Uterus (tissue), 4 donors: ENCODE measurements around the gene DCP1B. TPM values are rescaled to one million over a fixed set of nuclear protein-coding genes. Genes with fewer than 3 reads are reported as not detected.

ENCODE experiments used
- DNase-seq, 2 donors: peaks; one replicate each; pipeline ENCODE4 v3.0.0-alpha.2; 2019 to 2020
- H3K27ac ChIP-seq, 2 donors: fragments of 200-600 bp; sonication (generic); 1 replicate in 1 of 2; 2 replicates in 1 of 2; pipeline ENCODE4 v1.5.1; 2016 to 2018
- H3K27me3 ChIP-seq, 2 donors: fragments of 200-600 bp; sonication (generic); one replicate each; pipeline ENCODE4 v1.5.1; 2018 to 2019; ENCODE audit warnings: control low read depth in 1 of 2
- H3K36me3 ChIP-seq, 2 donors: fragments of 200-600 bp; sonication (generic); one replicate each; pipeline ENCODE4 v1.5.1; 2019; ENCODE audit warnings: control low read depth in 1 of 2
- H3K4me1 ChIP-seq, 2 donors: fragments of 200-600 bp; sonication (generic); one replicate each; pipeline ENCODE4 v1.5.1; 2018 to 2019; ENCODE audit warnings: control low read depth in 1 of 2
- H3K4me3 ChIP-seq, 2 donors: fragments of 200-600 bp; sonication (generic); 1 replicate in 1 of 2; 2 replicates in 1 of 2; pipeline ENCODE4 v1.5.1; 2018 to 2019; ENCODE audit warnings: mild to moderate bottlenecking in 1 of 2
- H3K9me3 ChIP-seq, 2 donors: fragments of 200-600 bp; sonication (generic); one replicate each; pipeline ENCODE4 v1.5.1; 2019; ENCODE audit warnings: control low read depth in 1 of 2
- CTCF ChIP-seq, 4 experiments: fragments of 200-600 bp in 2 of 4; fragments of 450-650 bp in 2 of 4; sonication (generic) in 2 of 4; IDR thresholded peaks; one replicate each; pipeline ENCODE4 v1.5.1; 2016 to 2019; ENCODE audit warnings: antibody characterized with exemption in 4 of 4, mild to moderate bottlenecking in 2 of 4, moderate library complexity in 1 of 4
- POLR2A ChIP-seq, 2 donors: fragments of 450-650 bp; IDR thresholded peaks; one replicate each; pipeline ENCODE4 v1.6.1; 2016; ENCODE audit warnings: antibody characterized with exemption in 2 of 2, mild to moderate bottlenecking in 1 of 2, moderate library complexity in 1 of 2
- intact Hi-C: fragments of 100-400 bp; cut with DNase I; formaldehyde crosslinking; loops from one replicate; pipeline ENCODE4 v1.15.1; 2023; ENCODE audit warnings: low total_unique reads
- total RNA-seq, 4 donors: library from RNA; depleted of rRNA in 3 of 4; stranded (reverse); fragments of >200 nt in 3 of 4; gene quantifications; one replicate each; pipeline versions ENCODE4 v1.1.0 to v1.2.4, GENCODE V29; 2014 to 2023
- donor health status: DM: yes; HTN: yes; CAD: no.

The DCP1B gene
- total RNA-seq, 4 donors from 2014 or later, result 13.6 to 34.4 (median 20.7) TPM

DNA sequence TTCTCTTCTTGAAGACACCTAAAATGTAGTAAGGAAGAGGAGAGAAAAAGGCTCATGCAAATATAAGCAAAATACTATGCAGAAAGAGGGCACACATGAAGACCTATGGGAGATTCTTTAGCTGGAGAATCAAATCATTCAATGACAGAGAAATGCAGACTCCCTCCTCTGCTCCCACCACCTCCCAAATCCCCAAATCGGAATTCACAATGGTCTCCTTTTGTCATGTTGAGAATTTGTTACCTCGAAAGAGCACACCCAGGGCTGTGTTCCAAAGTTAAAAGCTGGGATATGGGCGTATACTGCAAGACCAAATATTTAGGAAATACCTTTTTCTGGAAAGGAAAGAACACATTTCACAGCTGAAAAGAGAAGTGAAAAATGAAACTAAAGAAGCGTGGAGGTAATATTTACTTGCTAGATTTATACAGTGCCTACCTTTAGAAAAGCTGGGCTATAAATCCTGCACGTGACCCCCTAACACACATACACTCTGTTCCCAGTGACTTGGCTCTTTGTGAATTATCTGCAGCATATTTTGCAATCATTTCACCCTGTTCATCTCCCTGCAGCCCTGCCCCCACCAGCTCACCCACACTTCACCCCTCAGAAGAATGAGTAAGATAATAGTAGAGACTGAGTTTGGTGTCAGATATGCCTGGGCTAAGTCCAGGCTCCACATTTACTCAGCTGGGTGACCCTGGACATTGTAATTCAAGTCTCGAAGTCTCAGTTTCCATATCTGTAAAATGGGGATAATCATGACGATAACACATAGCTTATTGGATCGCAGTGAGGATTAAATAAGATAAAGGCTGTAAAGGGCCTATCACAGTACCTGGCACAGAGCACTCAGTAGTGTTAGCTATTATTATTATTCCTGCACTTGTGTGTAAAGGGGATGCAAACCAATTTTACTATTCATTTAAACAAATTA lies 45.6 kb upstream of the DCP1B start:
- Histone ChIP-seq H3K9me3 (no peaks in the 10 kb centered on the region), H3K27me3 (no peaks in the 10 kb centered on the region), H3K36me3 (no peaks in the 10 kb centered on the region), H3K27ac (no peak overlapping the region), H3K4me1 (no peaks in the 10 kb centered on the region), H3K4me3 (no peak overlapping the region)
- DNase-seq, result no peak
- TF ChIP-seq CTCF (IDR thresholded peaks at IDR 0.05), result no peak
- TF ChIP-seq POLR2A (IDR thresholded peaks at IDR 0.05), result no peak
- intact Hi-C loops, result loop anchor here (10.0 kb wide), 2 partner anchors 225 to 535 kb away; no protein-coding TSS in a partner anchor

GRCh38 chr12:2047752-2048151 lies 43.5 kb upstream of the DCP1B start:
- no peaks in the 10 kb centered on the region for H3K36me3 ChIP-seq
- no peak for DNase-seq
- H3K4me1 ChIP-seq, result no peaks in the 10 kb centered on the region
- no peaks in the 10 kb centered on the region for H3K27me3 ChIP-seq
- H3K4me3 ChIP-seq, result no peak overlapping the region
- TF ChIP-seq CTCF (IDR thresholded peaks at IDR 0.05), result no peak
- H3K9me3 ChIP-seq, result no peaks in the 10 kb centered on the region
- no peak overlapping the region for H3K27ac ChIP-seq
- intact Hi-C loops, result no loop called here

GRCh38 chr12:2046957-2047356 lies 42.7 kb upstream of the DCP1B start:
- Histone ChIP-seq H3K4me1 (no peaks in the 10 kb centered on the region), H3K36me3 (no peaks in the 10 kb centered on the region), H3K4me3 (no peak overlapping the region), H3K27me3 (no peaks in the 10 kb centered on the region), H3K27ac (no peak overlapping the region), H3K9me3 (no peaks in the 10 kb centered on the region)
- TF ChIP-seq CTCF (IDR thresholded peaks at IDR 0.05) (no peak), POLR2A (IDR thresholded peaks at IDR 0.05) (no peak)
- intact Hi-C loops, result no loop called here
- DNase-seq, result no peak

GRCh38 chr12:2044165-2044564 lies 39.9 kb upstream of the DCP1B start:
- DNase-seq, result no peak
- no peaks in the 10 kb centered on the region for H3K27me3 ChIP-seq
- intact Hi-C loops, result no loop called here
- no peaks in the 10 kb centered on the region for H3K36me3 ChIP-seq
- no peaks in the 10 kb centered on the region for H3K4me1 ChIP-seq
- TF ChIP-seq POLR2A (IDR thresholded peaks at IDR 0.05) (no peak), CTCF (IDR thresholded peaks at IDR 0.05) (no peak)
- H3K27ac ChIP-seq, result no peak overlapping the region
- no peak overlapping the region for H3K4me3 ChIP-seq
- H3K9me3 ChIP-seq, result no peaks in the 10 kb centered on the region

DNA sequence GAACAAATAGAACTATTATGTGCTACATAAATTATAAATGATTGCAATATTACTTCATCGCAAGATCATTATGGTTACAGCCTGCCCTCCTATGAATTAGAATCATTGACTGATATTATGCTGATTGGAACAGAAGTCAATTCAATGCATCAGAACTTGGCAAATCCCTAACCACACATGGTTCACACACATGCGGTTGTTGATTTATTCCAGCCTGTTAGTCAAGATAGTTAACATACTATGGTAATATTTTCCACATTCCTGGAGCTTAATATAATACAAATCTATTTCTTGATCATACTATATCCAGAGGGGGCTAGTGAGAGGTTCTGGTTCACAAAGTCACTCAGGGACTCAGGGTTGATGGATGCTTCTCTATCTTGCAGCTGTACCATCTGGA lies 38.8 kb upstream of the DCP1B start:
- no peaks in the 10 kb centered on the region for H3K9me3 ChIP-seq
- H3K4me3 ChIP-seq, result no peak overlapping the region
- TF ChIP-seq CTCF (IDR thresholded peaks at IDR 0.05), result no peak
- DNase-seq, result no peak
- no peaks in the 10 kb centered on the region for H3K27me3 ChIP-seq
- H3K27ac ChIP-seq, result no peak overlapping the region
- intact Hi-C loops, result no loop called here
- no peaks in the 10 kb centered on the region for H3K36me3 ChIP-seq
- H3K4me1 ChIP-seq, result no peaks in the 10 kb centered on the region
